ENCODE results near the gene L3MBTL4. TPM values are rescaled to one million over a fixed set of nuclear protein-coding genes. Genes with fewer than 3 reads are reported as not detected.

Gene L3MBTL4
- total RNA-seq, 1 donor = 8.1 TPM

GRCh38 chr18:6257950-6258349, 156.8 kb downstream of the L3MBTL4 start:
- no peak for DNase-seq (ENCODE audit: low read depth in 2 of 3, low spot score in 2 of 3)

DNA sequence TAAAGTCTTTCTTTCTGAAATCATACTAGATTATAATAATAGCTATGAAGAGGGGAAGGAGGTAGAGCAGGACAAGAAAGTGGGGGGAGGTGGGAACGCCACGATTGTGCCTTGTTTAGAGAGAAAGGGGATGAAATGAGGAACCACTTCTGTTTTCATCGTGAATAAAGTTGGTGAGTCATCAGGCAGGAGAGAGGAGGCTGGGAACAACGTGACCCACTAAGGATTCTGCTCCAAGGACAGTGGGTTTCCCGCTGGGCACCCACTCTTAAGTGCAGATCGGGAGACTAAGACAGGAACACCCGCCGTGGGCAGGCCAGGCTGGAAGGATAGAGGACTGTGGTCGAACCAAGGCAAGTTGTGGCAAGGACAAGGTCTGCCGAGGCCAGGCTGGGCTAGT, 158.2 kb downstream of the L3MBTL4 start:
- DNase-seq (ENCODE audit: low read depth in 2 of 3, low spot score in 2 of 3) = peak in 2 of 3 donors; percentile 43 to 50

GRCh38 chr18:6255886-6256285, 158.8 kb downstream of the L3MBTL4 start:
- DNase-seq (ENCODE audit: low read depth in 2 of 3, low spot score in 2 of 3) = no peak

DNA sequence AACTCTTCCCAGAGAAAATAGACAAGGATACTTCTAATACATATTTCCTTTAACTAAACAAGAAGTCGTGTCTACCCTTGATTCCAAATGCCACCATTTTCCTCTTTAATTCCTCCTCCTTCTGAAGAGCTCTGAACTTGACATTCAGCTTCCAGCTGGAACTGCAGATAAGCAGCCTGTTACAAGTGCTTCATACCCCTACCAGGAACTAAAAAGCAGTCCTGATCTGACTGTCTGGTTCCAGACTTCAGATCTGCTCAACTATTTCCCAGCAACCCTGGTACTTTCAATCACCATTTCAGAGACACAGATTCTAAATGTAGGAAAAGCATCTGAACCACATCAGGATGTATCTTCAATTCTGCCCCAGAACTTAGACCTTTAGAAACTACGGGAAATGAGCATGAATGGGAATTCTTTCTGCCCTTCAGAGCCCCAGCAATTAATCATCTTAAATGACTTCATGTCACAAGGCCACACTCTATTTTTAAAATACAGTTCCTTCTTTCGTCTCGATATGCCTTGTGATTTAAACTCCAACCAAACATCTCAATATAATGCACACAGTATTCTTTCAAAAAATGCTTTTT, 159.5 kb downstream of the L3MBTL4 start:
- DNase-seq (ENCODE audit: low read depth in 2 of 3, low spot score in 2 of 3) = peak in 2 of 3 donors; percentile 12 to 46

DNA sequence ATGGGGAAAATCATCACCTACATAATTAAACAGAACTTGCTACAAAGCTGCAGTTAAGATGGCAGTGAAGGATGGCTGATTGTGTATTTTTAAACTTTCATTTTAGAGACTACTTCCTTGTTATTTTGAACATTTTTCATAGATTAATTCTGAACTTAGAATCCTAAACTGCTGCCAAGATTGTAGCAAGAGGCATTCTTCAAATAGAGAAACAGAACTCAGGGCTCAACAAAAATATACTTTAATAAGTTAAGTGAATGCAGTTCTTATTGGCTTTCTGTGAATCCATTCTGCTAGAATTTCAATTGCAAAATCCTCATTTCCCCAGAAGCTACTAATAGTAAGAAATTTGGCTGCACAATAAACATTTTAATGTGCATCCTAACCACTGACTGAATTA, 160.3 kb downstream of the L3MBTL4 start:
- no peak for DNase-seq (ENCODE audit: low read depth in 2 of 3, low spot score in 2 of 3)

- no peak for DNase-seq (ENCODE audit: low read depth in 2 of 3, low spot score in 2 of 3)
These were observed 163.6 kb downstream of the L3MBTL4 start for GRCh38 chr18:6251084-6251483.

DNA sequence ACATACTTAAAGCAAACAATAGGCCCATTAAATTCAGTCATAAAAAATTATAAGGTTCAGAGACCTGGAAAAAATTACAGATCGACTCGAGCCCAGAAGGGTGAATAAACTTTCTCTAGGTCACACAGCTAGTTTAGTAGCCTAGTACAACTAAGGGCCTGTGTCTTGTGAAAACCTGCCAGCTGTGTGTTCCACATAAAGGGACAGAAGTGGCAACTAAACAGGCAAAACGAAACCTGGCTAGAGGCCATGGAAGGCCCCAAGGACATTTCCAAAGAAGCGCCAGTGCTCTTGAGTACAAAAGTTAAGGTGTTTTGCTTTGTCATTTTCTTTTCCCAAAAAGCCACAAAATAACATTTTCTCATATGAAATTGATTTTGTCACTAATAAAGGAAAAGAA, 164.9 kb downstream of the L3MBTL4 start:
- no peak for DNase-seq (ENCODE audit: low read depth in 2 of 3, low spot score in 2 of 3)

GRCh38 chr18:6249170-6249569, 165.5 kb downstream of the L3MBTL4 start:
- DNase-seq (ENCODE audit: low read depth in 2 of 3, low spot score in 2 of 3) = no peak

DNA sequence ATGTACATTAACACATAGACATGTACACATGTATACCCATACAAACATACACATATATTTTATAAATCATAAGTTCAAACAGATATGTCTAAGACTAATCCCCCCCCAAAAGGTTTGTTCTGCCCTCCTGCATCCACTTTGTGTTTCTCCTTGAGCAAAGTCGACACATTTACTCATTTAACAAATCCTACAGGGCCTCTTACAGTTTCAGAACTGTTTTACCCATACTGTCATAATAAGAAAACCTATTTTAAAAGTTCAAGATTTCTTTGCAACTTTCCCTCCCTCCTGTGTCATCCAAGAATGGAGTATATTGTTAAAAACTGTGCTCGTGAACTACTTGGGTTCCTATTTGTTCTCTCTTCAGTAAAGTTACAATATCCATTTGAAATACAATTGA, 166.7 kb downstream of the L3MBTL4 start:
- no peak for DNase-seq (ENCODE audit: low read depth in 2 of 3, low spot score in 2 of 3)

GRCh38 chr18:6242004-6242403, 172.7 kb downstream of the L3MBTL4 start:
- DNase-seq (ENCODE audit: low read depth in 2 of 3, low spot score in 2 of 3) = no peak

DNA sequence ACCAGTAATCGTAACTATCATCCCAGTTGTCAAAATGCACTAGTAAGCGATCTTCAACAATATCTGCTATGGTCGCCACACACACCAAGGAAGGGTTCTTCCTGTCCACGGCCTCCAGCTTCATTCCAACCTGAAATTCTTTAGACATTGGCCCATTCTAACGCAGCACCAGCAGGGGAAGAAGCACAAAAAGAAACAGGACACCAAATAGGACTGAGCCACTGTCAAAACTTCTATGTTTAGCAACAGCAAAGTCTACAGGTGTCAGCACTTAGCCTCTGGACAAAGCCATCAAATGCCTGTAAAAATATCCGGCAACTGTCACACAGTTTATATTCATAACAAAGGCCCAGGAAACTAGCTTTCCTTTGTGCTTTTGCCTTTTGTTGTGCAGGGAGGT, 175.0 kb downstream of the L3MBTL4 start:
- no peak for DNase-seq (ENCODE audit: low read depth in 2 of 3, low spot score in 2 of 3)

- no peak for DNase-seq (ENCODE audit: low read depth in 2 of 3, low spot score in 2 of 3)
These were observed 178.5 kb downstream of the L3MBTL4 start for GRCh38 chr18:6236258-6236657.

DNA sequence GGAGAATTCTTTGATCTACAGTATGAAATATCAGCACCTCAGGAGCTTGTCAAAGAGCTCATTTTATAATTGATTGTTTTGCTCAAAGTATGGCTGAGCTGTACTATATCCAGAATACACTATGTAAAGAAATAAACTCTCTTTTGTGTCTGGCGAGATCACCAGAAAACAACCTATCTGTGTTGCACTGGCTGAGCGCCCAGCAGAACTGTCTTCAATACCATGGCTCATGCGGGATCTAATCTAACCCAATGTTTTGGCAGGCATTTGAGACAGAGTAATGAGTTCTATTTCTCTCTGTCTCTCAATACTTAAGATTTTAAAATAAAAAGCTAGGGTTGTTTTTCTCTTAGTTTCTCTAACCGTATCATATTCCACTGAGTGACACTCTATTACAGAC, 192.4 kb downstream of the L3MBTL4 start:
- DNase-seq (ENCODE audit: low read depth in 2 of 3, low spot score in 2 of 3) = no peak

- DNase-seq (ENCODE audit: low read depth in 2 of 3, low spot score in 2 of 3) = no peak
These were observed 193.1 kb downstream of the L3MBTL4 start for GRCh38 chr18:6221602-6222014.

GRCh38 chr18:6220129-6220528, 194.6 kb downstream of the L3MBTL4 start:
- no peak for DNase-seq (ENCODE audit: low read depth in 2 of 3, low spot score in 2 of 3)

DNA sequence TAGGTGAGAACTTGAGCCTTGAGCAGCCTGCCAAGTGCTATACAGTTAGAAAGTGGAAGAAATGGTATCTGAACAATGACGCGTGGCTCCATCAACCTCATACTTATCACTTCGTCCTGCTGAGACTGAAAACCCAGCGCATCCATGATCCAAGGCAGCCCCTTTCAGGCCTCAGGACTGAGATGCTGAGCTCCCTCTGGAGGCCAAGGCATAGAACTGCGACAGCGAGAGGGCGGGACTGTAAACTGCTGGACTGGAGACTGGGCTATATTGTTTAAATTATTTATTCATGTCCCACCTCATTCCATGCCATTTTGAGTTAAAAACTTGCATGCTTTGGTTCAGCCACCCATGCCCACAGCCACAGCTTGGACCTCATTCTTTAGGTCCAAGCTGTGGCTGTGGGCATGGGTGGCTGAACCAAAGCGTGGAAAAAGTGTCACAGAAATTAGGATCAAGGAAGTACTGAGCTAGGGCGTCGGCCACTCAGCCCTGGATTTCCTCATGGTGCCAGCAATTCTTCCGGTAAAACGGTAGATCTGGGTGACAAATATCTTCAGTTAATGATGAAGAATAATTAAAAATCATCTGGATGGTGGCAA, 195.5 kb downstream of the L3MBTL4 start:
- peak in 2 of 3 donors; percentile 18 to 38 for DNase-seq (ENCODE audit: low read depth in 2 of 3, low spot score in 2 of 3)

DNA sequence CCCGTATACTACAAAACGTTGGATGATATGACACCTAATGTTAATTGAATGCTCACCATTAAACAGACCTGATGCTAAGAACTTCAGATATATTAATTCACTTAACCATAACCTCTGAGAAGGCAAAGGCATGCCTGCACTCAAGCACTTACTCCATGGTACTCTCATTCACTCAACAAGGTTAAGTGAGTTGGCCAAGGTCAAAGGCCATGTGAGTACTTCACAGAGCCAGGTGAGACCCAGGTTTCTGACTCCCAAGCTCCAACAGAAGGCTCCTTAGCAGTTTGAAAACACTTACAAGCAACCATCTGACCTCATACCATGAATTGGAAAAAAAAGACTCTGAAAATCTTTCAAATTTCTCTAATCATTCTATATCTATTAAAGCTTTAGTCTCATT, 198.8 kb downstream of the L3MBTL4 start:
- no peak for DNase-seq (ENCODE audit: low read depth in 2 of 3, low spot score in 2 of 3)

GRCh38 chr18:6211174-6211504, 203.6 kb downstream of the L3MBTL4 start:
- DNase-seq (ENCODE audit: low read depth in 2 of 3, low spot score in 2 of 3) = no peak

DNA sequence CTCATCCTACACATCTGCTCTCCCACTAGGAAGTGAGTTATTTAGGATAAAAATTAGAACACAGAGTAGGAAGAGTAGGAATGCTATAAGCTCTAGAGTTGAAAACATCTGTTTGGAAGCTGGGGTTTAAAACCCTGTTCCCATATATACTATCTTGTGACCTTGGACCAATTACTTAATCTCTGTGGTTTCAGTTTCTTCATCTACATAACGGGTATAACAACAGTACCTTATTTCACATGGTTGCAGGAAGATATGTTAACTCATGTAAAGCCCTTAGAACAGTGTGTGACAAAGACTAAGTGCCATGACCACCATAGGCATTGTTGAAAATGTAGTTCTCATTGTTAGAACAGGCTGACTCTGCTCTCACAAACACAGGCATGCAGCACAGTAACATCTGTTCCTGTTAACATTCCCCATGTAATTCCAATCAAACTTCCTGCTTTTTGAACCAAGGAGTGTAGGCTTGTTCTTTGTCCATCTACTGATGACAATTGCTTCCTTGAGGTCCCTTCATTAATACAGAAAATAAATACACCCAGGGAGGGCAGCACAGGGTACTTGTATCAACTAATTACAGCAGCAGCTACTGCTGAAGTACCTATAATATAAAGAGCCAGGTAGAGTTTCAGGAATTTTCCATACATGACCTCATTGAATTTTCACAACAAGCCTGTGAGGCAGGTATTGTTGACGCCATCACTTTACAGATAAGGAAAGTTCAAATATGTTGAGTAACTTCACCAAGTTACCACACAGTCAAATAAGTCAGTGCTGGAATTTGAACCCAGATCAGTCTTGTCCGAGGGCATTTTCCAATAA, 204.2 kb downstream of the L3MBTL4 start:
- no peak for DNase-seq (ENCODE audit: low read depth in 2 of 3, low spot score in 2 of 3)

DNA sequence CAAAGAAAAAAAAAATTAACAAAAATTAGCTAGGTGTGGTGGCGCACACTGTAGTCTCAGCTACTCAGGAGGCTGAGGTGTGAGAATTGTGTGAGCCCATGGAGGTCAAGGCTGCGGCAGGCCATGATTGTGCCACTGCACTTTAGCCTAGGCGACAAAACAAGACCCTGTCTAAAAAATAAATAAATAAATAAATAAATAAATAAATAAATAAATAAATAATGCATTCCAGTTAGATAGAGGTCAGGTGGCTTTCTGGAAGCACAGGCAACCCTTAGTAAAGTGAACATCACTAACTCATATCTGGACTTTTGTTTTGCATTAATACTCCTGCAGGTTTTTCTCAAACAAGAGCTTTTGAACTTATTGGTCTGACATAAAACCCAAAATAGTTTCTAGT, 206.8 kb downstream of the L3MBTL4 start:
- DNase-seq (ENCODE audit: low read depth in 2 of 3, low spot score in 2 of 3) = no peak

- no peak for DNase-seq (ENCODE audit: low read depth in 2 of 3, low spot score in 2 of 3)
These were observed 207.6 kb downstream of the L3MBTL4 start for GRCh38 chr18:6207116-6207515.

DNA sequence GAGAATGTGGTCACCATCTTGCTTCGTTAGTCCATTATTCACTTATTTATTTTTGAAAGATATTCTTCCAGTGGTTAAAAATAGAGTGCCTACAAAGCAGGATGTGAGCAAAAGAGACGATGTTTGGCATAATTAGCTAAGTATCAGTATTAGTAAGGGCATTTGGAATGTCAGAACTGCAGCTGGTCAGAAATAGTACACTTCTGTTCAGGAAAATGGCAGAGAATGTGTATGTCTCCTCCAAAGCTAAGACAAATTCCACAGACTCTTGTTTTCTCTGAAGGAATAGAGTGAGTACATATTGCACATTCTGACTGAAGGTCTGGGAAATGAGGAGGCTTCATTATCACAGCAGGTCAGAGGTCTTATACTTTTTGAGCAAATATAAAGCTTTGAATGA, 209.0 kb downstream of the L3MBTL4 start:
- DNase-seq (ENCODE audit: low read depth in 2 of 3, low spot score in 2 of 3) = no peak

Data from hematopoietic multipotent progenitor cell (in vitro differentiated cells).